ENCODE data around the gene SYNJ2BP. TPM values are rescaled to one million over a fixed set of nuclear protein-coding genes. Genes with fewer than 3 reads are reported as not detected.
"Not testable (repeated sequence)": the region's sequence is repeated elsewhere in the genome, so short reads cannot be mapped to it uniquely, and the experiment has no call there.

SYNJ2BP gene
- total and polyA plus RNA-seq, 7 donors: 13.8 to 44.6 (median 26.0) TPM

DNA sequence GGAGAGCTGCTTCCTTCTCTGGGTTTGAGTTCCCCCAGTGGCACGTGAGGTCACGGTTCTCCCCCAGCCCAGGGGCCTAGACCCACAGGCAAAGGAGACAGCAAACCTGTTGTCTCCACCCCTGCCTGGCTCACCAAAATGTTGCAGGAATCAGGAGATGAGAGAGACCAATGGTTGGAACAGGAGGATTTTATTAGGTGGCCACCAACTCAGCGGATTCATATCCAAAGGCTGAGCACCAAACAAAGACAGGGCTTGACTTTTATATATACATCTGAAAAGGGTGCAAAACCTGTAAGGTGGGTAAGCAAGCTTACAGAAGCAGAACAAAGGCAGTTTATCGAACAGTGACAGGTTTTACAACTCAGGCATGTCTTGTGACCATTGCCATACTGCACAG lies 25.9 kb upstream of the SYNJ2BP start:
- Histone ChIP-seq H3K4me3 (no peak overlapping the region), H3K27ac (no peak overlapping the region), H3K36me3 (no peaks in the 10 kb centered on the region), H3K27me3 (no peaks in the 10 kb centered on the region), H3K4me1 (no peaks in the 10 kb centered on the region), H3K9me3 (peaks cover 0 to 23% (median 13%) of the 10 kb centered on the region in 4 donors)
- TF ChIP-seq, protein P1, sequence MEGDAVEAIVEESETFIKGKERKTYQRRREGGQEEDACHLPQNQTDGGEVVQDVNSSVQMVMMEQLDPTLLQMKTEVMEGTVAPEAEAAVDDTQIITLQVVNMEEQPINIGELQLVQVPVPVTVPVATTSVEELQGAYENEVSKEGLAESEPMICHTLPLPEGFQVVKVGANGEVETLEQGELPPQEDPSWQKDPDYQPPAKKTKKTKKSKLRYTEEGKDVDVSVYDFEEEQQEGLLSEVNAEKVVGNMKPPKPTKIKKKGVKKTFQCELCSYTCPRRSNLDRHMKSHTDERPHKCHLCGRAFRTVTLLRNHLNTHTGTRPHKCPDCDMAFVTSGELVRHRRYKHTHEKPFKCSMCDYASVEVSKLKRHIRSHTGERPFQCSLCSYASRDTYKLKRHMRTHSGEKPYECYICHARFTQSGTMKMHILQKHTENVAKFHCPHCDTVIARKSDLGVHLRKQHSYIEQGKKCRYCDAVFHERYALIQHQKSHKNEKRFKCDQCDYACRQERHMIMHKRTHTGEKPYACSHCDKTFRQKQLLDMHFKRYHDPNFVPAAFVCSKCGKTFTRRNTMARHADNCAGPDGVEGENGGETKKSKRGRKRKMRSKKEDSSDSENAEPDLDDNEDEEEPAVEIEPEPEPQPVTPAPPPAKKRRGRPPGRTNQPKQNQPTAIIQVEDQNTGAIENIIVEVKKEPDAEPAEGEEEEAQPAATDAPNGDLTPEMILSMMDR (IDR thresholded peaks at IDR 0.05): no peak
- TF ChIP-seq POLR2A (IDR thresholded peaks at IDR 0.05): no peak
- no peak for TF ChIP-seq POLR2AphosphoS5 (IDR thresholded peaks at IDR 0.05)
- no peak for TF ChIP-seq EP300 (IDR thresholded peaks at IDR 0.05)
- no peak for DNase-seq
- intact Hi-C loops (cut with DNase I): no loop called here
- WGBS, 2 donors: 90 to 93% methylated on average over 4 of the region's 4 CpGs

DNA sequence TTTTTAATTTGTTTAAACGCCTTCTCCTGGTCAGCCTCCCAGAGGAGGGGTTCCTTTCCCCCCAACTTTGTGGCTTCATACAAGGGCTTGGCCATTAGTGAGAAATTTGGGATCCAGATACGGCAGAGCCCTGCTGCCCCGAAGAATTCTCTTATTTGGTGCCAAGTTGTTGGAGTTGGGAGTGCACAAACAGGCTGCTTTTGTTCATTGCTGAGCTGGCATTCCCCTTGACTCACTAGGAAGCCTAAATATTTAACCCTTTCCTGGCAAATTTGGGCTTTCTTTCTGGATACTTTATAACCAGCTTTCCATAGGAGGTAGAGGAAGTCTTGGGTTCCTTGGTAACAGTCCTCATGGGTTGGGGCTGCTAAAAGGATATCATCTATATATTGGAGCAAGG lies 24.8 kb upstream of the SYNJ2BP start:
- no peak for TF ChIP-seq EP300 (IDR thresholded peaks at IDR 0.05)
- TF ChIP-seq, protein P1 (IDR thresholded peaks at IDR 0.05): no peak
- no peak for TF ChIP-seq POLR2A (IDR thresholded peaks at IDR 0.05)
- no peak for TF ChIP-seq POLR2AphosphoS5 (IDR thresholded peaks at IDR 0.05)
- peaks cover 0 to 29% (median 13%) of the 10 kb centered on the region in 4 donors for H3K9me3 ChIP-seq

GRCh38 chr14:70436867-70437266 lies 20.0 kb upstream of the SYNJ2BP start:
- Histone ChIP-seq H3K36me3 (no peaks in the 10 kb centered on the region), H3K4me1 (no peaks in the 10 kb centered on the region), H3K27ac (no peak overlapping the region), H3K27me3 (no peaks in the 10 kb centered on the region), H3K9me3 (peaks cover 0 to 15% (median 0%) of the 10 kb centered on the region in 4 donors), H3K4me3 (no peak overlapping the region)
- WGBS, 2 donors: 34 to 54% methylated on average over 4 of the region's 4 CpGs
- intact Hi-C loops (cut with DNase I): no loop called here
- TF ChIP-seq POLR2A (IDR thresholded peaks at IDR 0.05) (no peak), EP300 (IDR thresholded peaks at IDR 0.05) (no peak)
- no peak for DNase-seq

More for the DNA sequence above, 24.8 kb upstream of the SYNJ2BP start:
- Histone ChIP-seq H3K4me1 (no peaks in the 10 kb centered on the region), H3K27ac (no peak overlapping the region), H3K27me3 (no peaks in the 10 kb centered on the region), H3K36me3 (no peaks in the 10 kb centered on the region), H3K4me3 (no peak overlapping the region)
- intact Hi-C loops (cut with DNase I): no loop called here
- DNase-seq: no peak
- WGBS, 2 donors: 77 to 86% methylated on average over 3 of the region's 3 CpGs

DNA sequence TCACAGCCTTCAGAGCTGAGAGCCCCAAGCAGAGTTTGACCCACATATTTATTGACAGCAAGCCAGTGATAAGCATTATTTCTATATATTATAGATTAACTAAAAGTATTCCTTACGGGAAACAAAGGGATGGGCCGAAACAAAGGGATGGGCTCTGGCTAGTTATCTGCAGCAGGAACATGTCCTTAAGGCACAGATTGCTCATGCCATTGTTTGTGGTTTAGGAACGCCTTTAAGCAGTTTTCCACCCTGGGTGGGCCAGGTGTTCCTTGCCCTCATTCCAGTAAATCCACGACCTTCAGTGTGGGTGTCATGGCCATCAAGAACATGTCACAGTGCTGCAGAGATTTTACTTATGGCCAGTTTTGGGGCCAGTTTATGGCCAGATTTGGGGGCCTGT lies 9.7 kb upstream of the SYNJ2BP start:
- H3K27ac ChIP-seq; H3K4me3 ChIP-seq; H3K27me3 ChIP-seq; H3K36me3 ChIP-seq; DNase-seq; intact Hi-C loops (cut with DNase I); H3K9me3 ChIP-seq; H3K4me1 ChIP-seq: not testable (repeated sequence)
- WGBS, 2 donors: 73 to 86% methylated on average over 4 of the region's 4 CpGs

DNA sequence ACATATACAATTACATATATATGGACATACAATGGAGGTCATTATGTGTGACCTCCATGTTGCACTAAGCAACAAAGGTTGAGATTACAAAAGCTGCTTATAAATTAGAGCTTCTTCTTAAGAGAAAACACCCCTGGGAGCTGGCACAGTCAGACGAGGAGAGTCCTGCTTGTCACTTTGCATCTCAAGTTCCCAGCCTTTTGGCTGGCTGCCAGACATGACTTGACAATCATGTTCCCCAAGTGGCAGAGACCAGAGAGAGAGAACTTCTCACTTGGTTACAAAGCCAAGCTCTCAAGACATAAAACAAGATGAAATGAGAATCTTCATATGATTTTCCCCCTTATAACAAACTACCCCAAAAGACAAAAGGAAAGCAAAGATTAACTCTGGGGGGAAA lies 8.5 kb upstream of the SYNJ2BP start:
- Histone ChIP-seq H3K27ac (no peak overlapping the region), H3K27me3 (no peaks in the 10 kb centered on the region), H3K36me3 (no peaks in the 10 kb centered on the region), H3K9me3 (no peaks in the 10 kb centered on the region), H3K4me1 (no peaks in the 10 kb centered on the region), H3K4me3 (no peak overlapping the region)
- DNase-seq: no peak
- intact Hi-C loops (cut with DNase I): no loop called here
- no peak for TF ChIP-seq POLR2AphosphoS5 (IDR thresholded peaks at IDR 0.05)
- TF ChIP-seq, protein P1 (IDR thresholded peaks at IDR 0.05): no peak
- no peak for TF ChIP-seq EP300 (IDR thresholded peaks at IDR 0.05)
- no peak for TF ChIP-seq POLR2A (IDR thresholded peaks at IDR 0.05)
- WGBS, 2 donors: 4 to 12% methylated on average over 1 of the region's 1 CpG

DNA sequence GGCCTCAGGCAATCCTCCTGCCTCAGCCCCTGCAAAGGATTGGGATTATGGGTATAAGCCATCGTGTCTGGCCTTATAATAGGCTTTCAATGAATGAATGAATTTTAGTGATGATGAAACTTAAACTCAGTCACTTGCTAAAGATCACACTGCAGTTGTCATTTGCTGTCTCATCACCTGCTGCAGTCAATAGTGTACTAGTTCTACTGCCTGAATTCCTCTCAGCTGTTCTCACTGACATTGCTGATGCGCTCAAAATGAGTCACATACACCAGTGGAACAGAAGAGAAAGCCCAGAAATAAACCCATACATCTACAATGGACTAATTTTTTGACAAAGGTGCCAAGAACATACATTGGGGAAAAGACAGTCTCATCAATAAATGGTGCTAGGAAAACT lies 5.6 kb upstream of the SYNJ2BP start:
- no peaks in the 10 kb centered on the region for H3K36me3 ChIP-seq
- H3K9me3 ChIP-seq: no peaks in the 10 kb centered on the region
- intact Hi-C loops (cut with DNase I): no loop called here
- DNase-seq: no peak
- no peak overlapping the region for H3K27ac ChIP-seq
- H3K27me3 ChIP-seq: no peaks in the 10 kb centered on the region
- TF ChIP-seq POLR2AphosphoS5 (IDR thresholded peaks at IDR 0.05): no peak
- no peak for TF ChIP-seq EP300 (IDR thresholded peaks at IDR 0.05)
- TF ChIP-seq POLR2A (IDR thresholded peaks at IDR 0.05): no peak
- TF ChIP-seq, protein P1 (IDR thresholded peaks at IDR 0.05): no peak
- WGBS, 2 donors: 94% methylated on average over 2 of the region's 2 CpGs
- H3K4me1 ChIP-seq: no peaks in the 10 kb centered on the region
- no peak overlapping the region for H3K4me3 ChIP-seq

DNA sequence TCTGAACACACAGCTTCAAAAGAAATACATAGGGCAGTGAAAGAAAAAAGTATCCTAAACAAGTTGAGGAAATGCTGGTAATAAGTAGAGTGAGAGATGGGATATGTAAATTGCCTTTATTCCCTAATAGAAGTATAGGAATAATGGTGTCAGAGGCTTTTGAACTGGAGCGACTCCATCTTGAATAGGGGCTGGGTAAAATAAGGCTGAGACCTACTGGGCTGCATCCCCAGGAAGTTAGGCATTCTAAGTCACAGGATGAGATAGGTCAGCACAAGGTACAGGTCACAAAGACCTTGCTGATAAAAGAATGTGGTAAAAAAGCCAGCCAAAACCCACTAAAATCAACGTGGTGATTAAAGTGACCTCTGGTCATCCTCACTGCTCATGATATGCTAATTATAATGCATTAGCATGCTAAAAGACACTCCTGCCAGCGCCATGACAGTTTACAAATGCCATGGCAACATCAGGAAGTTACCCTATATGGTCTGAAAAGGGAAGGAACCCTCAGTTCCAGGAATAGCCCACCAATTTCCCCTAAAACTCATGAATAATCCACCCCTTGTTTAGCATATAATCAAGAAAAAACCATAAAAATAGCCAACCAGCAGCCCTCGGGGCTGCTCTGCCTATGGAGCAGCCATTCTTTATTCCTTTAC lies 2.5 kb upstream of the SYNJ2BP start:
- intact Hi-C loops (cut with DNase I); H3K27me3 ChIP-seq; H3K9me3 ChIP-seq; H3K4me3 ChIP-seq; H3K36me3 ChIP-seq; DNase-seq; H3K27ac ChIP-seq: not testable (repeated sequence)
- WGBS, 2 donors: 64 to 65% methylated on average over 4 of the region's 4 CpGs
- peaks cover 0 to 17% (median 11%) of the 10 kb centered on the region in 4 donors for H3K4me1 ChIP-seq

Measured in sigmoid colon (tissue), 7 donors.